Panc1 (cell line): ENCODE data around the gene YKT6.

Source experiments
- CTCF ChIP-seq: fragments of 450-650 bp; IDR thresholded peaks from 2 replicates; pipeline ENCODE4 v1.5.1; 2017; ENCODE audit warnings: mild to moderate bottlenecking
- POLR2AphosphoS5 ChIP-seq: IDR thresholded peaks from 2 replicates; pipeline ENCODE4 v1.6.1; 2012; ENCODE audit warnings: mild to moderate bottlenecking, low read depth, low read length, moderate library complexity
- REST ChIP-seq, 2 experiments: IDR thresholded peaks; 2 replicates each; pipeline ENCODE4 v1.6.1; 2011 to 2012; ENCODE audit warnings: low read depth in 2 of 2, control low read depth in 1 of 2, low read length in 1 of 2, mild to moderate bottlenecking in 1 of 2, moderate library complexity in 1 of 2; ENCODE audit not compliant: insufficient read depth in 1 of 2
- SIN3A ChIP-seq: IDR thresholded peaks from 2 replicates; pipeline ENCODE4 v1.6.1; 2012; ENCODE audit warnings: low read depth, mild to moderate bottlenecking, low read length, moderate library complexity, borderline replicate concordance; ENCODE audit not compliant: insufficient read depth
- TCF7L2 ChIP-seq: IDR thresholded peaks from 2 replicates; pipeline ENCODE4 v1.6.1; 2011; ENCODE audit warnings: mild to moderate bottlenecking, low read depth, low read length, inconsistent platforms

GRCh38 chr7:44212581-44213184 lies 11.9 kb downstream of the YKT6 start:
- TF ChIP-seq REST (IDR thresholded peaks at IDR 0.05; ENCODE audit: insufficient read depth in 1 of 2, low read depth in 2 of 2, low read length in 1 of 2) (no peak), CTCF (no peak), POLR2AphosphoS5 (no peak), TCF7L2 (no peak), SIN3A (no peak)
